GM18873 (cell line): Measurements from ENCODE around the gene SGCD.

ENCODE experiments used
- ATAC-seq: cut with Tn5 transposase; IDR thresholded peaks from one replicate; pipeline ENCODE4 v1.9.1; 2021; ENCODE audit warnings: mild to moderate bottlenecking, moderate library complexity, moderate number of reproducible peaks; ENCODE audit not compliant: unreplicated experiment, low FRiP score

The SGCD gene

DNA sequence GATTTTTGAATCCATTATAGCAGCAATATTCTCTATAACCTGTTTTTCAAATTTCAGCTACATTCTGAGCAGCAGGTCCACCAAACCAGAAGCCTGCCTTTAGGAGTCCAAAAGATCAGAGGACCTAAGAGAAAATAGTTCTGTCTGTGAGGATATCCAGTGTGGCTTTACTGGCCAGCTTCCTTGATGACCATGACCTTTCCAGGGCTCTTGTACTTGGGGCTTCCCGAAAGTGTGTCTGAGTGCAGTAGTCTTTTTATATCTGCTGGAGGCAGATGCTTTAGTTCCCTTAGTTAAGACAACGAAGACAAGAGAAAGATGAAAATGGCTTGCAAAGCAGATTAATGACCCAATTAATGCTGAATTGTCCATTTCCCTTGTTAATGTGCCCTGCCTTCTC, 72.4 kb downstream of the SGCD start:
- ATAC-seq = no peak

DNA sequence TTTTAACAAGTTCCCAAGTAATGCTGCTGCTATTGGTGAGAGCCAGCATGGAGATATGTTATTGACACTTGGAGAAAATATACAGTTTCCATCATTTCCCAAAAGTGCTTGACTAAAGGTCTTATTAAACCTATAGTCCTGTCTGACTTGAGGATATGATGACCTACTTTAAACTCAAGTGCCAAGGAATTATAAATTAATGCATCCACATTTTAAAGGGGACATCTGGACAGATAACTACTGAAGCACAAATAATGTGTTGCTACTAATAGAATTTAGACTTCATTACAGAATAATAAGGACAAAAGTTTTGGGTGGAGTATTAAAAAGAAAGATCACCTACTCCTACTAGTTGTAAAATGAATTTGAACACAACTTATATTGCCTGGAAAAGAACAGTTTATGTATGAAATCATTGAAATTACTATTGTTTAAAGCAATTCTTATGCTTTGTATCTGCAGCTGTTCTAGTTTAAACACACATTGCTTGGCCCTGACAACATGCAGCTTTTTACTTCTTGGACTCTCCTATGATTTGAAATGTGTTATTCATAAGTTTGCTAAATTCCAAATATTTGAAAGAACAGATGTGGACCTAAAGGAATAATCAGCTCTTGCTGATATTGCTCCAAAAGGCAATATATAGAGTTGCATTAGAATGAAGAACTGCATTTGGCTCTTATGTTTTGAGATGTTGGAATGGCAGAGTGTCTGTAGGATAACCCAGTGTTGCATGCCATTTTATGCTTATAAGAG, 73.4 kb downstream of the SGCD start:
- no peak for ATAC-seq

DNA sequence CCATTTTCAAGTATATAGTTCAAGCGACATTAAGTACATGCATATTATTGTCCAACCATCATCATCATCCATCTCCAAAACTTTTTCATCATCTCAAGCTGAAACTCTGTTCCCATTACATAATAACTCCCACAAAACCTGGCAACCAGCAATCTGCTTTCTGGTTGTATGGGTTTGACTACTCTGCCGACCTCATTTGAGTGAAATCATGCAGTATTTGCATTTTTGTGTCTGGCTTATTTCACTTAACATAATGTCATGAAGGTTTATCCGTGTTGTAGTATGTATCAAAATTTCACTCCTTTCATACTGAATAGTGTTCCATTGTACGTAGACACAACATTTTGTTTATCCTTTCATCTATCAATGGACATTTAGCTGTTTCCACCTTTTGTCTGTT, 74.8 kb downstream of the SGCD start:
- ATAC-seq = no peak

DNA sequence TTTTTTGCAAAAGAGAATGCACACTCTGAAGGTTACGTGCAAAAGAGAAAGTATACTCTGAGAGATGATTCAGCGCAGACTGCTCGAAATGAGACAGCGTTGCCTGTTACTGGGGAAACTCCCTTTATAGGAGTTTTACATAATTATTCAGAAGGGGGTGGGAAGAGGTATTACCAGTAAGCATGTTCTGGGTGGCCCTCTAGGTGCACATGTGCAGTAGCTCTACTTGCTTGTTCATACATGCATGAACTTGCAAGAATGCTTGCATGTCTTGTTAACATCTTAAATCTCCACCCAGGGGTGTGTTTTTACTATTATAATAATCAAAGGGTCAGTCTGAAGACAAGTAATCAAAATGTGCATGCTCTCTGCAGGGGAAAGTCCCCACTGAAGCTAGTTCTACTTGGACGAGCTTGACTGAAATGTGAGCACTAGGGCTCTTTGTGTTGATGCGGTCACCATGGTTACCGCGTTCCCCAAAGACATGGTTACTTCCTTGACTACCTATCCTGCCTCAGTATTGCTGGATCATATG, 75.5 kb downstream of the SGCD start:
- peak; percentile 98 for ATAC-seq

DNA sequence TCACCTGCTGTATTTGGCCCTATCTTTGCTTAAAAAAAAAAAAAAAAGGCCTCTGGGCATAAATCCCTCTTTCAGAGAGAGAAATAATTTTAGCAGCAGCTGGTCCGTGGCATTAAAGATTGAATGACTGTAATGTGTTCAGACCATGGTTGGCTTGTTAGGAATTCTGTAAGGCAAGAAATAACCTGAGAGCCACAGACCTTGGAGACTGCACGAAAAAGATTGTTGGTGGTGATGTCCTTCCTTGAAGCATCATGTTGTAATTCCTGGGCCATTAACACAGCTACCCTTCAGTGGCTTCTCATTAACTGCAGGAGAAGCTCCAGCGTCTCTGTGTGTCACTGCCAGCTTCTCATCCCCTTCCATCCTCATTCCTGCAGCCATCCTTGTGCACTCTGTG, 79.0 kb downstream of the SGCD start:
- ATAC-seq = no peak

DNA sequence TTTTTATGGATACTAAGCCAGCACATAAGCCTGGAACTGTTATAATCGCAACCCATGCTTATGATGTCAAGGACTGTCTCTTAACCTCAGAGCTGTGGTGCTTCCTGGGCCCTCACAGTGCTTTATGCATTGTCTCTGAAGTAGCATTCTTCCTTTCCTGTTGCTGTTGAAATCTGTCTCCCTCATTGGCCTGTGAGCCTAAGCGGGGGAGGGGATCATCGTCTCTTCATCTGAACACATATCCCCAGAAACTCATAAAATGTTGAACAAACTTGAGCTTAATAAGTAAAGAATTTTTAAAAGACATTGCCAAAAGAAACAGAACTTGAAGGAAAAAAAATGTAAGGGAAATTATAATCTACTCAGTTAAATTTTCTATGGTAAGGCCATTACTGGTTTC, 80.3 kb downstream of the SGCD start:
- ATAC-seq = no peak

DNA sequence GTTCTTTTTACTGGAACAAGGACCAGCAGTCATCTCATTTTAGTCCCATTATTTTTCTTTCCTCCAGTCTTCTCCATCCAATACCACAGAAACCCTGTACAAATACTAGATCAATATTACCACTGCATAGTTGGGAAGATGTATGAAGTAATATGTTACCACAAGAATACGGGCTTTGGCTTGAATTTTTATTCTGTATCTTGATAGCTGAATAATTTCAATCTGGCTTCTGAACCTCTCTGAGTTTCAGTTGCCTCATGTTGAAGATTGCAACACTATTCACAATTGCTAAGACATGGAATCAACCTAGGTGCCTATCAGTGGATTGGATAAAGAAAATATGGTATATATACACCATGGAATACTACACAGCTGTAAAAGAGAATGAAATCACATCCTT, 82.9 kb downstream of the SGCD start:
- no peak for ATAC-seq

DNA sequence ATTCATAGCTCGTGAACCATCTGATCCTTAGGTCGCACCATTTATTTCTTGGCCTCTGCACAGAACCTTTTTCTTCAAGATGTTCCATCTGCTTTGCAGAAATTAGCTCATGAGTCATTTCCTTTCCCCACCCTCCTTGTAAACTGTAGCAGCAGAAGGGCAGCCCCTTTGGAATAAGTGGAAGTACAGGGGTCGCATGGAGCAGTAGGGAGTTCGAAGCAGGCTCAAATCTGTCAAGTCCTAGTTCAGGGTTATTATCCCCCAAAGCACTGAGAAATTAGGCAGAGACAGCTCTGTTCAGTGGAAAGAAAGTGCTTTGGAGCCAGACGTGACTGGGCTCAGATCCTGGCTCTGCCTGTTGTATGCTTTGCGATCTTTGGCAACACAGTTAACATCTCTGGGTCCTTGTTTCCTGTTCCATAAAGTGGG, 84.2 kb downstream of the SGCD start:
- ATAC-seq = no peak

DNA sequence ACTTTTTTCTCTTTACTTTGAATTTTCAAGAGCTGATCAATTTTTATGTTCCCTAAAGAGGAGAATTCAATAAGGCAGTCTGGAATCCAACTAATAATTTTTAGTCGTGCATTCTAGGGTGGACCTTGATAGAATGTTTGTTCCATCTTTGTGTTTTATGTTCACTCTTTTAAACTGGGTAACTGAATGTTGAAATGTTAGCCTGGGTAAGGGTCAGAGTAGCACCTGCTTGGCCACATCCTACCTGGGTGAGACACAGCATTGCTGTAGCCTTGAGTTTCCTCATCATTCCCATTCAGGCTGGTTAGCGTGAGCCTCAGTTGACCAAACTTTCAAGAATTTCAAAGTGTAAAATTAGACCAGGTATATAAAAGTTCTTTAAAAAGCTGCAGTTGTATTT, 85.0 kb downstream of the SGCD start:
- no peak for ATAC-seq

DNA sequence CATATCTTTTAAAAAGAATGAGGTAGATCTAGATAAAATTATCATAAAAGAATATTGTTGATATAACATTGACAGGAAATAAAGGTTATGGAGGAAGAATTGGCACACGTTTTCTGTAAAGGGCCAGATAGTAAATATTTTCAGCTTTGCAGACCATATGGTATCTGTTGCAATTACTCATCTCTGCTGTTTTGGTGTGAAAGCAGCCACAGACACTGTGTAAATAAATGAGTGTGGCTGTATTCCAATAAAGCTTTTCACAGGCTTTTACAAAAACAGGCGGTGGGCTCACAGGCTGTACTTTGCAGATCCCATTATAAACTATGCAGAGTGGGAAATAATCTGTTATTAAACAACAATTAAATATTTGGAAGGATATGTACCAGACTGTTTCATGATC, 87.4 kb downstream of the SGCD start:
- ATAC-seq = no peak

DNA sequence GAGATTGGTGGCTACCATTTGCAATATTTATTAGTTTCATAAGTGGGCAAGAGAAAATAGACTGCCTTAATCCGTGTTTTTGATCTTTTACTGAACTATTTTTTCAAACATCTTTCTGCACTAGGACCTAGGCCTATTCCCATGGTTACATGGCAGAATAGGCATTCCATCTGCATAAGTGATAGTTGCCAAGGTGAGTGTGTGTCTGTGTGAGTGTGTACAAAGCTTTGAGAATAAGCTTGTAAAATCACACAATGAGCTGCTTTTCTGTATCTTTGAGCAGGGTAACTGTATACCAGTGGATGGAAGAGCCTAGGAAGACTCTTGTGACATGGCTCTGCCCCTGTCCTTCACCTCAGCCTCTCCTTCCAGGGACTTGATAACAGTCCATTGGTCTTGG, 92.7 kb downstream of the SGCD start:
- no peak for ATAC-seq

DNA sequence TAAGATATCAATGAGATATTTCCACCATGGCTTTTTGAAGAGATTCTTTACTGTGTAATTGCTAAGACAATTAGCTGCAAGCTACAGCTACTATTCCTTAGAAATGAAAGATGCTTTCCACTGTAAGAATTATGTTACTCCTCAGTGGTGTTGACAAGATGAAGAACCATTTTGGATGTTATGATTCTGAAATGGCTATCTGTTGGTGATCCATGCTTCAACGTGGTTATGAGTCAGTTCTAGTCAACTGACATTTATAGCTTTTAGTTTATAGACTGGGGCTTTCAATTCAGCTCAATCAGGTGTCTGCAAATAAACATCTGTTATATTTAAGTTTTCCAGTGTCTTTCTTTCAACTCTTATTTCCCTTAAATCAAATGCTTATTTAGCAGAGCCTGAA, 93.7 kb downstream of the SGCD start:
- no peak for ATAC-seq

DNA sequence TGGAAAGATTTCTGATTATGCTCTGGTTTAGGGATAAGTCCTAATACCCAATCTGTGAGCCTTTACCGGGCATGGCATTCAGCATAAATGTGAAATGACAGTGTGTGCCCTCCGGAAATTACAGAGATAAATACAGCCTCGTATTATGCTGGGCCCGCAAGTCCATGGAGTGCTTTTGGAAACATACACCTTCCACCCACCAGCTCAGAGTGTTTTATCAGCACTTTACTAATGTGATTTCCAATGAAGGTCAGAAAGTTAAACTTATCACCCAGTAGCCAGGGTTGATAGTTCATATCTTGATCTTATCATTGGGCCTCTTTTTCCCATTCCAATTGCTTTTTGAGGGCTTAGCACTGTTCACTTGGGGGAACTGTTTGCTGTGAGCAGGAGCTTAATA, 94.8 kb downstream of the SGCD start:
- no peak for ATAC-seq

DNA sequence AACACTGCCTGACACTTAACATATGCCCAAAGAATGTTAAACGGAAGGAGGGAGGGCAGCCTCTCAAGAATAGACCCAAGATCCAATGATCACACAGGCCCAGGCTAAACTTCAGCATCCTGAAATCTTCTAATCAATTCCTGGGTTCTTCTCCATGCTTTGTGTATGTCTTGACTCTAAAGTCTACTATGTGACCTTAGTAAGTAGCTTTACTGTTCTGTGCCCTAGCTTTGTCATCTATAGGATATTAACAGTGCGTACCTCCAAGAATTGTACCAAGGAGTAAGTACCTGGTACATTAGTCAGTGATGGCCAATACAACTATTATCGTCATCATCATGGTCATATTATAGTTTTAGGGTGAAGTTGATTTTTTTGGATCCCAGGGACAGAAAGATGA, 96.6 kb downstream of the SGCD start:
- no peak for ATAC-seq

DNA sequence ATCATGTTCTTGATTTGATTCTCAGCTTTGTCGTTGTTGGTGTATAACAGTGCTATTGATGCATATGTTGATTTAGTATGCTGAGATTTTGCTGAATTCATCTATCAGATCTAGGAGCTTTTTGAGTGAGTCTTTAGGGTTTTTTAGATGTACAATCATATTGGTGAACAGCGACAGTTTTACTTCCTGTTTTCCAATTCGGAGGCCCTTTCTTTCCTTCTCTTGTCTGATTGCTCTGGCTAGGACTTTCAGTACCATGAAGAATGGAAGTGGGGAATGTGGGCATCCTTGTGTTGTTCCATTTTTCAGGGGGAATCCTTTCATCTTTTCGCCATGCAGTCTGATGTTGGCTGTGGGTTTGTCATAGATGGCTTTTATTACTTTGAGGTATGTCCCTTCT, 100.4 kb downstream of the SGCD start:
- no peak for ATAC-seq

DNA sequence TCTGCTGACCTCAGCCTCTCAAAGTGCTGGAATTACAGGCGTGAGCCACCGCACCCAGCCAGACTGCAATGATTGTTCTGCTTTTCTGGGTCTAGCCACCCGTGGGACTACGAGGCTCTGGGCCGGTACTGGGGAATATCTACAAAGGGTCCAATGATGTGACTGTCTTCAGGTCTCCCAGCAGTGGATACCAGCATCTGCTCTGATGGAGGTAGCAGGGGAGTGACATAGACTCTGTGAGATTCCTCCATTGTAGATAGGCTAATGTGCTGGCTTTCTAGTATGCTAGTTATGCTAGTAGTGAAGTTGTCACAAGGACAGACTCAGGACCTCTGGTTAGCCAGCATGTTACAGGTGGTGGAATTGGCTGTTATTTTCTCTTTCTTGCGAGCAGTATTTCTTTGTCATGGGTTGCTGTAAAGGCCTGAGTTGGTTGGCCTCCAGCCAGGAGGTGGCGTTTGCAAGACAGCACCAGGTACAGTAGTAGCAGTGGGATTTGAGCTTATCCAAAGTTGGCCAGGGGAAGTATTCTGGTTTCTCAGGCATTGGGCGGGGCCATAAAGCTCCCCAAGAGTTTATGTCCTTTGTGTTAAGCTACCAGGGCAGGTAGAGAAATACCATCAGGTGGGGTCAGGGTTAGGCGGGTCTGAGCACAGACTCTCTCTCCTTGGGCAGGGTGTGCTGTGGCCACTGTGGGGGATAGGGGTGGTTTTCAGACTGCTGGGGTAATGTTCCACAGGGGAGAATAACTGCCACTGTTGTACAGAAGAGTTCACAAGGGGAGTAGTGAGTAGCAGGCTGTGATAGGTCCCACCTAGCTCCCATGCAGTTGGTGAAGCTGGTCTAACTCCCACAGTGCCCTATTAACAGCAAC, 105.2 kb downstream of the SGCD start:
- no peak for ATAC-seq

DNA sequence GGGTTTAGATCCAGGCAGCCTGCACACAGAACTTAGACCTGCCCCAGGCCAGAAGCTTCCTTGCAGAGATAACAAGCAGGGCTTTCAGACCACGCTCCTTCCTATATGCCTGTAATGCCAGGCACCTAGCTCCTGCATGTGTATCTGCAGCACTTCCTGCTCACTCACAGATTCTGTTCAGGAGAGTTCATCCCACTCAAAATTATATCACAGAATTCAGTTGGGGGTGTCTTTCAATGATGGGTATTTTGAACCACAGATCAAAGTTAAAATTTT, 105.8 kb downstream of the SGCD start:
- ATAC-seq = no peak

DNA sequence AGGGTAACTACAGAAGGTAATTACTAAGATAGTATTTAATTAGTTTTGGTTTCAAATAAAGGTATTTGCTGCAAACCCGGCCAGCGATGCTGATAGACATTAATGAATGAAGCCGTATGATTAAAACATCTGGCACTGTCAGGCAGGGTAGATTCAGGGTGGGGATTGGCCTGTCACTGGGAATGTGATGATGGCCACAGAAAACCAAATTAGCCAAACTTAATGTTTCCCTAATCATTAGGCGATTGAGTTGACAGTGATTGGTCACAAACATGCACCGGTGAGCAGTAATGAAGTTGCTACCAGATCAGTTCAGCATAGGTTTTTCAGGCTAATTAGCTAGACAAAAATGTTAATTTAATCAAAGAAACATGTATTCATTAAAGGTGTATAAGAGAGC, 107.5 kb downstream of the SGCD start:
- ATAC-seq = no peak

DNA sequence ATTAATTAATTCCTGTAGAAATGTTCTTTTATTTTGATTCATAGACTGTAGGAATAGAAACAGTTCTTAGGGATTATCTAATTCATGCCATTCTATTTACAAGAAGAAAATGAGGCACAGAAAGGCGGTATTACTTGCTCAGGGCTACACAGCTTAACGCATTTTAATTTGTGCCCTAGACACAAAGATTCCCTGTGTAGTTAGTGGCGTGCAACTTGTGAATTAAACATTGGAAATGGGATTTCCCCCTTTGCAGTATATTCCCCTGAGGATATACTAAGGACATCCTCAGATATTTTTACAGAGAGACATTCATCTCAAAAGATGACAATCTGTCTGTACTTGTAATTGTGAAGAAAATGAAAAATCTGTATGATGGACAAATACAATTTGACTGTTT, 108.1 kb downstream of the SGCD start:
- ATAC-seq = no peak

DNA sequence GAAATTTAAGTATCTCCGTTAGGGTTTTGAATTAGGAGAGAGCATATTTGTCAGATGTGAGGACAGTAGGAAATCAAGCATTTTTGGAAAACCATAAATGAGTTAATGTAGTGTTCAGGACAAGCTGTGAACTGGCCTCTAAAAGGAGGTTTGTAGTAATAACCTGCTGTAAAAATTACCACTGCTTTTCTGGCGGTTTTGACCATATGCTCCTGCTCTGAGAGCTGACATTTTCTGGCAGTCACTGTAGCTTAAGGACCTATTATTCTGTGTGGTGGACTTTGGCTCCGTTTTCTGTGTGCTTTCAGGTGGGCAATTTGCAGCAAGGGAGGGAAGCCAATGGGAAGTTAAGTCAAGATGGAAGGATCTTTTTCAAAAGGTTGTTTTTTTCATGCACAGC, 111.1 kb downstream of the SGCD start:
- no peak for ATAC-seq

DNA sequence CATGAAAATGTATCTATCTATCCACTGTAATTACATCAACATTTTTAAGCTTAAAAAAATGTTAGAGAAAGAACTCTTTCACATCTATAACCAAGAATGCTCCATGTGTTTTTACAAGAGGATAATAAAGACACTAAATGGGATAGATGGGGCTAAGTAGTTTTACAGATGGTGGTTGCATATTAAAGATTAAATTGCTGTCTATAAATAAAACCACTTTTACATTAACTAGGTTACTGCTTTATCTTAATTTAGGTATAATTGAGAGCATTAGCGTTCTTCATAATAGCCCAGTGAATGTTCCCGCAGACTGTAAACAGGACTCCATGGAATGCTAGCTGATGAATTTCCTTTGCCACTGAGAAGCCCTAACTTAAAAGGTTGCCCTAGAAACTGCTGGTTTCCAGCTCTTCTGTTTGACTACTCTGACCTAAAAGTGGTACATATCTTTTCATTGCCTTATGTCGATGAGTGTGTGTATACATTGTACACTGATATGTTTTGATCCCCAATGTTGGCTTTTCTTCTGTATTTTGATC, 117.9 kb downstream of the SGCD start:
- ATAC-seq = no peak

DNA sequence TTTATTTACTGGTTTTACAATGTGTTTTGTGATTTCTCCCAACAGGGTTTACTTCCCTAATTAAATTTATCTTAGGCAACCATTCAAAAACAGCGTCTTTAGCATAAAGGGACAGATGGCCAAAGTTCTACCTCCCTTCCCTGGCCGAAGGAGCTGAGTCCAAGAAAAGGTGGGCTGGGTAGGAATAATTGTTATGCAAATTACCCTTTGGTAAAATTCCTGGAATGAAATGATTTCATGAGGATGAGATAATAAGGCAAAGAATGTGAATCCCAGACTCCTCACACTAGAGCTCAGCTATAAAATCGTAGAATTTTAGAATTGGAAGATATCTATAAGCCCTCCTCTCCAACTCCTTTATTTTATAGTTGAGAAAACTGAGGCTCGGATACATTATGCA, 119.6 kb downstream of the SGCD start:
- no peak for ATAC-seq
